ENCODE measurements around the gene GRK5.

- TF ChIP-seq, protein P1, sequence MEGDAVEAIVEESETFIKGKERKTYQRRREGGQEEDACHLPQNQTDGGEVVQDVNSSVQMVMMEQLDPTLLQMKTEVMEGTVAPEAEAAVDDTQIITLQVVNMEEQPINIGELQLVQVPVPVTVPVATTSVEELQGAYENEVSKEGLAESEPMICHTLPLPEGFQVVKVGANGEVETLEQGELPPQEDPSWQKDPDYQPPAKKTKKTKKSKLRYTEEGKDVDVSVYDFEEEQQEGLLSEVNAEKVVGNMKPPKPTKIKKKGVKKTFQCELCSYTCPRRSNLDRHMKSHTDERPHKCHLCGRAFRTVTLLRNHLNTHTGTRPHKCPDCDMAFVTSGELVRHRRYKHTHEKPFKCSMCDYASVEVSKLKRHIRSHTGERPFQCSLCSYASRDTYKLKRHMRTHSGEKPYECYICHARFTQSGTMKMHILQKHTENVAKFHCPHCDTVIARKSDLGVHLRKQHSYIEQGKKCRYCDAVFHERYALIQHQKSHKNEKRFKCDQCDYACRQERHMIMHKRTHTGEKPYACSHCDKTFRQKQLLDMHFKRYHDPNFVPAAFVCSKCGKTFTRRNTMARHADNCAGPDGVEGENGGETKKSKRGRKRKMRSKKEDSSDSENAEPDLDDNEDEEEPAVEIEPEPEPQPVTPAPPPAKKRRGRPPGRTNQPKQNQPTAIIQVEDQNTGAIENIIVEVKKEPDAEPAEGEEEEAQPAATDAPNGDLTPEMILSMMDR (IDR thresholded peaks at IDR 0.05; ENCODE audit: low read depth, low read length), result no peak
- TF ChIP-seq POLR2A (IDR thresholded peaks at IDR 0.05; ENCODE audit: extremely low read depth, insufficient read length) (no peak), MAX (IDR thresholded peaks at IDR 0.05; ENCODE audit: low read depth, low read length) (no peak)
Observed at GRCh38 chr10:119498889-119499676, 291.7 kb downstream of the GRK5 start.
